ENCODE measurements around the gene NAP1L4.

NAP1L4 gene

GRCh38 chr11:2901854-2902783, 90.0 kb downstream of the NAP1L4 start:
- TF ChIP-seq SUZ12 (IDR thresholded peaks at IDR 0.05; ENCODE audit: extremely low read depth, insufficient read depth, insufficient read length) (no peak), ZNF274 (IDR thresholded peaks at IDR 0.05; ENCODE audit: low read depth, low read length) (no peak), YY1 (IDR thresholded peaks at IDR 0.05; ENCODE audit: insufficient read depth, insufficient read length) (no peak)
- Histone ChIP-seq H3K36me3 (ENCODE audit: insufficient read depth, insufficient read length, low read length) (no peaks in the 10 kb centered on the region), H3K4me1 (ENCODE audit: insufficient read depth, insufficient read length) (peaks cover 36% of the 10 kb centered on the region), H3K9me3 (ENCODE audit: insufficient read depth, low read length) (0 out of 2 replicates have a peak, but pooled peaks cover 1% of the 10 kb centered on the region), H3K27me3 (ENCODE audit: insufficient read depth, insufficient read length) (peaks cover 3% of the 10 kb centered on the region), H3K9ac (ENCODE audit: insufficient read length, low read depth) (peak overlapping the region; percentile 87), H3K4me3 (ENCODE audit: insufficient read length, low read depth) (peak overlapping the region; percentile 80)
- peak; percentile 80 for DNase-seq (ENCODE audit: low read depth, low spot score)

DNA sequence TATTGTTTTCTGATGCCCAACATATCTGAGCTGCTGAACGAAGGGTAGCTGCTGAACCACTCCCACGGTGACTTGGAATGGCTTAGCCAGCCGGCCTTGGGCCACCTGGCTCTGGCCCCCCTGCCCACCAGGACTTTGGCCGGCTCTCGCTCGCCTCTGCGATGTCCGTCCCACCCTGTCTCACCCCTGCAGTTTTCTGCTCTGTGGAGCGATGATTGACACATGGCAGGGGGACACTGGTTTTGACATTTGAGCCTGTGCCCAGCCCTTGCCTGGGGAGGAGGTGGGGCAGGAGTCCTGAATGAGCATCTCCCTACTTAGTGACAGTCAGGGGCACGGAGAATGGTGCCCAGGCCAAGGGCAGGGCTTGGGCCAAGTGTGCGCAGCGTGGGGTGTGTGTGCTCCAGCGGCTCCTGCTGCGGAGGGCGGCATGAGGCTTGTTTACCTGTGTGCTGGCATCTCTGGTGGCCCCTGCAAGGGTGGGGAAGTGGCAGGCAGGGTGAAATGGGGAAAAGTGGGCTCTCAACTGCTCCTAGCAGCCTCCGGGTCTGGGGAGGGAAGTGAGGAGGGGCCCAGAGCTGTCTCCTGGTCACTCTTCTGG, 90.8 kb downstream of the NAP1L4 start:
- Histone ChIP-seq H3K9me3 (ENCODE audit: insufficient read depth, low read length) (no peaks in the 10 kb centered on the region; the same call in 1 of the 2 replicates), H3K4me3 (ENCODE audit: insufficient read length, low read depth) (peak overlapping the region; percentile 41), H3K9ac (ENCODE audit: insufficient read length, low read depth) (peak overlapping the region; percentile 73)

DNA sequence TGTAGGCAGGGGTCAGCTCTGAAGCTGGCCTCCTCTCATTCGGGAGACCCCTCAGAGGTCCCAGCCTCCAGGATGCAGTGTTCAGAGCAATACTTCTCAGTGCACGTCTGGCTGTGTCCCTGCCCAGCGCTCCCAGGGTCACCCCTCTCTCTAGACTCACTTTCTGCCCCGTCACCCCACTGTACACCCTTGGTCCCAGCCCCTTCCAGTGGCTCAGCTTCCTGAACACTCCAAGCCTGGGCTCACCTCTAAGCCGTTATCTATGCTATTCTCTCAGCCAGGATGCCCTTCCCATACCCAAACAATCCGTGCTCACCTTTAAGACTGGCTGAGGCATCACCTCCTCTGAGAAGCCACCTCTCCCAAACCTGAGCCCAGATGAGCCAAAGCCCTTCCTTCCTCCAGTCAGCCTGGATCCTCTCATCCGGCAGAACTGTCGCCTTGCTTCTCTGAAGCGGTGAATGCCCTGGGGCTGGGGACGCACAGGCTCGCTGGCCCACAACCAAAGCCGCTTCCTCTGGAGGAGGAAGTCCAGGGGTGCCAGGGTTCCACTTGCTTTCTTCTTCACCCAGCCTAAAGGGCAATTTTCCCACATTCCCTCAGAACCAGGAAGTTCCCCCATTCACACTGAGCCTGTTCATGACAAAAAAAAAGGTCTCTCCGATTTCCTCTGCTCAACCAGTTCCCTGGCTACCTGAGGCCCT, 92.9 kb downstream of the NAP1L4 start:
- TF ChIP-seq SUZ12 (IDR thresholded peaks at IDR 0.05; ENCODE audit: extremely low read depth, insufficient read depth, insufficient read length) (no peak), ZNF274 (IDR thresholded peaks at IDR 0.05; ENCODE audit: low read depth, low read length) (no peak), YY1 (IDR thresholded peaks at IDR 0.05; ENCODE audit: insufficient read depth, insufficient read length) (no peak)
- peaks cover 14% of the 10 kb centered on the region; the same call in 1 of the 2 replicates for H3K9me3 ChIP-seq (ENCODE audit: insufficient read depth, low read length)
- H3K36me3 ChIP-seq (ENCODE audit: insufficient read depth, insufficient read length, low read length): no peaks in the 10 kb centered on the region
- DNase-seq (ENCODE audit: low read depth, low spot score): no peak
- H3K27me3 ChIP-seq (ENCODE audit: insufficient read depth, insufficient read length): peaks cover 21% of the 10 kb centered on the region
- no peak overlapping the region for H3K4me3 ChIP-seq (ENCODE audit: insufficient read length, low read depth)
- H3K9ac ChIP-seq (ENCODE audit: insufficient read length, low read depth): peak overlapping the region; percentile 13
- peaks cover 30% of the 10 kb centered on the region for H3K4me1 ChIP-seq (ENCODE audit: insufficient read depth, insufficient read length)

More for the DNA sequence above, 90.8 kb downstream of the NAP1L4 start:
- peaks cover 36% of the 10 kb centered on the region for H3K4me1 ChIP-seq (ENCODE audit: insufficient read depth, insufficient read length)
- peaks cover 7% of the 10 kb centered on the region for H3K27me3 ChIP-seq (ENCODE audit: insufficient read depth, insufficient read length)
- no peak for DNase-seq (ENCODE audit: low read depth, low spot score)
- H3K36me3 ChIP-seq (ENCODE audit: insufficient read depth, insufficient read length, low read length): no peaks in the 10 kb centered on the region
- TF ChIP-seq SUZ12 (IDR thresholded peaks at IDR 0.05; ENCODE audit: extremely low read depth, insufficient read depth, insufficient read length) (no peak), ZNF274 (IDR thresholded peaks at IDR 0.05; ENCODE audit: low read depth, low read length) (no peak), YY1 (IDR thresholded peaks at IDR 0.05; ENCODE audit: insufficient read depth, insufficient read length) (no peak)

DNA sequence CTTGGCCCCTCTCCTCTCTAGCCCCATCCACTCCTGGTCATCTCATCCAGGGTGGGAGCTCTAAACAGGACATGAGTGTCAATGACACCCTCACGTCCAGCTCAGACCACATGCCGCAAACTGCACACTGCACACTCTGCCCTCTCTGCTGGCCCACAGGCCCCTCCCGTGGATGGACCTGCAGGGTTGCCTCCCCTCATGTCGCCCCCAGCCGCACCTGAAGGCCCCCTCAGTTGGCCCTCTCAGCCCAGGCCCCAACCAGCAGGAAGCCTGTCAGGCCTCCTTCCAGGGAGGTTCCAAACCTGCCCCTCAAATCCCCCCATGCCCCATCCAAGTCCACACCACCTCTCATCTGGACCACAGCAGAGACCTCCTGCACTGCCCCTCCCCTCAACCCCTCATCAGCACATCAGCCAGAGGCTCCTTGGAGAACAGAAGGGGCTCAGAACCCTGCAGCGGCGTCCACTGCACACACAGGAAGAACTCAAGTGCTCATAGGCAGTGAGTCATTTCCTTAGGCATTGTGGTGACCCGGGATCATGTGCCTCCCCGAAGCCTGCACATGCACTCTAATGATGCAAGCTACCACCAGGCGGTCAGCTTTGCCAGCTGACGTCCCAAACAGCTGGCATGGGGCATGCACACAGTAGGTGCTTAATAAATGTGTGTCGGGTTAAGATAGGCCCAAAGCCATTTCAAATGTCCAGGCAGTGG, 93.6 kb downstream of the NAP1L4 start:
- H3K36me3 ChIP-seq (ENCODE audit: insufficient read depth, insufficient read length, low read length): no peaks in the 10 kb centered on the region
- no peak for TF ChIP-seq ZNF274 (IDR thresholded peaks at IDR 0.05; ENCODE audit: low read depth, low read length)
- TF ChIP-seq SUZ12 (IDR thresholded peaks at IDR 0.05; ENCODE audit: extremely low read depth, insufficient read depth, insufficient read length): no peak
- DNase-seq (ENCODE audit: low read depth, low spot score): no peak
- peaks cover 22% of the 10 kb centered on the region for H3K27me3 ChIP-seq (ENCODE audit: insufficient read depth, insufficient read length)
- H3K9ac ChIP-seq (ENCODE audit: insufficient read length, low read depth): no peak overlapping the region
- peaks cover 29% of the 10 kb centered on the region for H3K4me1 ChIP-seq (ENCODE audit: insufficient read depth, insufficient read length)
- H3K4me3 ChIP-seq (ENCODE audit: insufficient read length, low read depth): no peak overlapping the region
- H3K9me3 ChIP-seq (ENCODE audit: insufficient read depth, low read length): peaks cover 14% of the 10 kb centered on the region; the same call in 1 of the 2 replicates

DNA sequence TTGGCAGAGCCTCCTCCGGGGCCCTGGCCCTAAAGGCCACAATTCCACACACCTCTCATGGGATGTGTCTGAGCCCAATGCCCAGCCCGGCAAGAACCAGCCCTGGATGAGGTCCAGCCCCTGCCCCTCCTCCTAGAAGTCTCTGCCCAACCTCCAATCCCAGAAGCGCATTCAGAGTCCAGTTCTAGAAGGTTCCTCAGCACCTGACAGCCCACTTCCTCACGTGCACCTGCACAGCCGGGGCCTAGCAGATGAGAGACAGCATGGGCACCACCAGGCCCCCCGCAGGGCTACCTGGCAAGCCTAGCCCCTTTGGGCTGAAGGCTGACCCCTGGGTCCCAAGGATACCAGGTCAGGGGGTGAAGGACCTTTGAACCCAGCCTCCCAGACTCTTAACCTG, 95.1 kb downstream of the NAP1L4 start:
- no peak overlapping the region for H3K4me3 ChIP-seq (ENCODE audit: insufficient read length, low read depth)
- H3K27me3 ChIP-seq (ENCODE audit: insufficient read depth, insufficient read length): peaks cover 26% of the 10 kb centered on the region
- H3K4me1 ChIP-seq (ENCODE audit: insufficient read depth, insufficient read length): peaks cover 21% of the 10 kb centered on the region
- no peak for DNase-seq (ENCODE audit: low read depth, low spot score)
- peaks cover 14% of the 10 kb centered on the region; the same call in 1 of the 2 replicates for H3K9me3 ChIP-seq (ENCODE audit: insufficient read depth, low read length)
- TF ChIP-seq ZNF274 (IDR thresholded peaks at IDR 0.05; ENCODE audit: low read depth, low read length): no peak
- no peak for TF ChIP-seq SUZ12 (IDR thresholded peaks at IDR 0.05; ENCODE audit: extremely low read depth, insufficient read depth, insufficient read length)
- H3K9ac ChIP-seq (ENCODE audit: insufficient read length, low read depth): no peak overlapping the region
- H3K36me3 ChIP-seq (ENCODE audit: insufficient read depth, insufficient read length, low read length): no peaks in the 10 kb centered on the region

DNA sequence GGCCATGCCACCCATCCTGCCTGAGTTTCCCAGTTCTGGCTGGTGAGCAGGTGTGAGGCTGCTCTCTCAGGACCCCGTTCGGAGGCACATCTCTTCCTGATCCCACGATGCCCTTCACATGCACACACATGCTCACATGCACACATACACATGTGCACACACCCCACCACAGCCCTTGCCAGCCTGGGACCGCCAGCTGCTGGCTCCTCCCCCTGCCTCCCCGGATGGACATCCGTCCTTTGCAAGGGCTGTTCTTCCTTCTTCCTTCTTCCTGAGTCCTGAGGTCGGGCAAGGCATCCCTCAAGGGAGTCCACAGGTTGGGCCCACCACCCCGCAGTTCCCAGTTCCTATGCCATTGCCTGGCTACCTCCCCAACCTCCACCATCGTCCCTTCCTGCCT, 96.1 kb downstream of the NAP1L4 start:
- no peak for DNase-seq (ENCODE audit: low read depth, low spot score)
- no peaks in the 10 kb centered on the region for H3K36me3 ChIP-seq (ENCODE audit: insufficient read depth, insufficient read length, low read length)
- H3K9ac ChIP-seq (ENCODE audit: insufficient read length, low read depth): no peak overlapping the region
- peaks cover 26% of the 10 kb centered on the region for H3K27me3 ChIP-seq (ENCODE audit: insufficient read depth, insufficient read length)
- H3K4me3 ChIP-seq (ENCODE audit: insufficient read length, low read depth): no peak overlapping the region
- H3K9me3 ChIP-seq (ENCODE audit: insufficient read depth, low read length): peaks cover 14% of the 10 kb centered on the region; the same call in 1 of the 2 replicates
- peaks cover 24% of the 10 kb centered on the region for H3K4me1 ChIP-seq (ENCODE audit: insufficient read depth, insufficient read length)
- TF ChIP-seq YY1 (IDR thresholded peaks at IDR 0.05; ENCODE audit: insufficient read depth, insufficient read length) (no peak), ZNF274 (IDR thresholded peaks at IDR 0.05; ENCODE audit: low read depth, low read length) (no peak), SUZ12 (IDR thresholded peaks at IDR 0.05; ENCODE audit: extremely low read depth, insufficient read depth, insufficient read length) (no peak)
